Gastrocnemius medialis (tissue), 4 donors: Measurements from ENCODE around the gene DDA1.

Source experiments
- CTCF ChIP-seq, 5 experiments: fragments of 450-650 bp in 3 of 5; fragments of 200-600 bp in 2 of 5; sonication (generic) in 2 of 5; IDR thresholded peaks in 4 of 5; conservative IDR thresholded peaks in 1 of 5; 1 replicate in 4 of 5; 2 replicates in 1 of 5; pipeline ENCODE4 v1.5.1; 2016 to 2019; ENCODE audit warnings: antibody characterized with exemption in 5 of 5, mild to moderate bottlenecking in 3 of 5, moderate library complexity in 3 of 5
- POLR2A ChIP-seq, 2 donors: fragments of 450-650 bp; IDR thresholded peaks; one replicate each; pipeline ENCODE4 v1.6.1; 2017; ENCODE audit warnings: antibody characterized with exemption in 2 of 2, mild to moderate bottlenecking in 2 of 2, moderate library complexity in 2 of 2

- no peak for TF ChIP-seq CTCF (IDR thresholded peaks at IDR 0.05 in 4 of 5, conservative IDR thresholded peaks at IDR 0.05 in 1 of 5)
- no peak for TF ChIP-seq POLR2A (IDR thresholded peaks at IDR 0.05)
Observed at GRCh38 chr19:17268754-17269153, 40.6 kb upstream of the DDA1 start.
